IMR-90 (cell line): ENCODE measurements around the gene YIPF3. TPM values are rescaled to one million over a fixed set of nuclear protein-coding genes. Genes with fewer than 3 reads are reported as not detected.

ENCODE experiments used
- ATAC-seq: fragments of 200-7000 bp; cut with Tn5 transposase; 2 replicates; pipeline ENCODE4 v1.9.1; 2020; ENCODE audit warnings: low read depth, mild to moderate bottlenecking, moderate library complexity
- BruUV-seq: library from RNA; stranded (reverse); fragments of 400-500 nt; replicated peaks from 2 replicates; lab custom pipeline; 2021; lab: Mats Ljungman, UMichigan
- CTCF ChIA-PET: fragments of 300-600 bp; formaldehyde crosslinking; extraction: SDS; loops from one replicate; lab custom pipeline; 2021; ENCODE audit warnings: antibody characterized with exemption; lab: Yijun Ruan, JAX
- POLR2A ChIA-PET: fragments of 300-600 bp; sonication (Branson Sonifier 250); formaldehyde crosslinking; loops from one replicate; lab custom pipeline; 2022; ENCODE audit warnings: antibody characterized with exemption; ENCODE audit not compliant: unreplicated experiment; lab: Charles Lee
- DNase-seq: peaks from one replicate; pipeline ENCODE4 v3.0.0; 2013
- H2AFZ ChIP-seq: replicated peaks from 2 replicates; pipeline ENCODE3; 2013; ENCODE audit warnings: low read length, mild to moderate bottlenecking; ENCODE audit not compliant: poor library complexity
- H2AK5ac ChIP-seq: 2 replicates; pipeline ENCODE4 v1.6.1; 2013; ENCODE audit warnings: low read depth, low read length, inconsistent platforms
- H2AK9ac ChIP-seq: replicated peaks from 2 replicates; pipeline ENCODE3; 2013; ENCODE audit warnings: mild to moderate bottlenecking, low read depth, low read length, moderate library complexity; ENCODE audit not compliant: poor library complexity
- H2BK120ac ChIP-seq: 2 replicates; pipeline ENCODE4 v1.6.1; 2013; ENCODE audit warnings: low read depth, low read length, inconsistent platforms
- H2BK15ac ChIP-seq: 3 replicates; pipeline ENCODE4 v1.6.1; 2013; ENCODE audit warnings: low read depth, low read length, inconsistent platforms
- H2BK20ac ChIP-seq: 2 replicates; pipeline ENCODE4 v1.6.1; 2013; ENCODE audit warnings: low read depth, mild to moderate bottlenecking, inconsistent platforms, low read length, moderate library complexity
- H2BK5ac ChIP-seq: 2 replicates; pipeline ENCODE4 v1.6.1; 2013; ENCODE audit warnings: mild to moderate bottlenecking, low read depth, low read length, inconsistent platforms; ENCODE audit not compliant: poor library complexity, severe bottlenecking
- H3K14ac ChIP-seq: replicated peaks from 2 replicates; pipeline ENCODE4 v1.6.1; 2013; ENCODE audit warnings: low read depth, low read length, inconsistent platforms
- H3K18ac ChIP-seq: 2 replicates; pipeline ENCODE4 v1.6.1; 2013; ENCODE audit warnings: low read depth, low read length, control low read depth
- H3K23ac ChIP-seq: 2 replicates; pipeline ENCODE4 v1.6.1; 2013; ENCODE audit warnings: low read depth, low read length, inconsistent platforms
- H3K27ac ChIP-seq: 2 replicates; pipeline ENCODE4 v1.5.1; 2013; ENCODE audit warnings: mild to moderate bottlenecking, control low read depth, low read length; ENCODE audit not compliant: insufficient read depth
- H3K27me3 ChIP-seq: 2 replicates; pipeline ENCODE4 v1.6.1; 2013; ENCODE audit warnings: low read length; ENCODE audit not compliant: control insufficient read depth, insufficient read depth
- H3K36me3 ChIP-seq: 2 replicates; pipeline ENCODE4 v1.6.1; 2013; ENCODE audit warnings: low read length, mixed read lengths; ENCODE audit not compliant: control insufficient read depth, insufficient read depth
- H3K4ac ChIP-seq: 2 replicates; pipeline ENCODE4 v1.6.1; 2013; ENCODE audit warnings: low read depth, low read length, inconsistent platforms
- H3K4me1 ChIP-seq: 2 replicates; pipeline ENCODE4 v1.6.1; 2013; ENCODE audit warnings: low read length, mixed read lengths; ENCODE audit not compliant: control insufficient read depth, insufficient read depth
- H3K4me2 ChIP-seq: 2 replicates; pipeline ENCODE4 v1.6.1; 2013; ENCODE audit warnings: low read depth, mild to moderate bottlenecking, control low read depth, low read length, moderate library complexity
- H3K4me3 ChIP-seq: 2 replicates; pipeline ENCODE4 v1.5.1; 2013; ENCODE audit warnings: low read depth, mild to moderate bottlenecking, control low read depth, low read length, moderate library complexity; ENCODE audit not compliant: insufficient read depth
- H3K56ac ChIP-seq: 2 replicates; pipeline ENCODE4 v1.6.1; 2013; ENCODE audit warnings: low read length, inconsistent platforms; ENCODE audit not compliant: insufficient read depth; ENCODE audit errors: extremely low read depth
- H3K79me1 ChIP-seq, 2 experiments: 2 replicates each; pipeline ENCODE4 v1.6.1; 2013; ENCODE audit warnings: low read length in 2 of 2, inconsistent platforms in 1 of 2, low read depth in 1 of 2
- H3K9ac ChIP-seq: 2 replicates; pipeline ENCODE4 v1.6.1; 2013; ENCODE audit warnings: low read depth, low read length, control low read depth
- H3K9me1 ChIP-seq: 2 replicates; pipeline ENCODE4 v1.6.1; 2013; ENCODE audit warnings: low read length, inconsistent platforms; ENCODE audit not compliant: insufficient read depth
- H3K9me3 ChIP-seq: 2 replicates; pipeline ENCODE4 v1.6.1; 2013; ENCODE audit warnings: low read length; ENCODE audit not compliant: control insufficient read depth, insufficient read depth
- H4K20me1 ChIP-seq: 2 replicates; pipeline ENCODE4 v1.6.1; 2013; ENCODE audit warnings: low read length, inconsistent platforms; ENCODE audit not compliant: insufficient read depth
- H4K5ac ChIP-seq: 2 replicates; pipeline ENCODE4 v1.6.1; 2013; ENCODE audit warnings: mild to moderate bottlenecking, low read depth, low read length, control low read depth
- H4K8ac ChIP-seq, 2 experiments: 2 replicates each; pipeline ENCODE4 v1.6.1; 2013; ENCODE audit warnings: low read depth in 2 of 2, low read length in 2 of 2, control low read depth in 1 of 2, inconsistent platforms in 1 of 2
- H4K91ac ChIP-seq: 2 replicates; pipeline ENCODE4 v1.6.1; 2013; ENCODE audit warnings: low read depth, low read length, inconsistent platforms; ENCODE audit not compliant: insufficient read depth
- BHLHE40 ChIP-seq: fragments of 150-350 bp; IDR thresholded peaks from 2 replicates; pipeline ENCODE4 v1.6.1; 2016; ENCODE audit warnings: mild to moderate bottlenecking, low read depth, low read length
- CEBPB ChIP-seq: IDR thresholded peaks from 2 replicates; pipeline ENCODE4 v1.6.1; 2012; ENCODE audit warnings: low read depth, low read length, improper control_type of control experiment
- CHD1 ChIP-seq: IDR thresholded peaks from 2 replicates; pipeline ENCODE4 v1.6.1; 2012; ENCODE audit warnings: low read depth, low read length, improper control_type of control experiment
- CTCF ChIP-seq: conservative IDR thresholded peaks from 2 replicates; pipeline ENCODE4 v1.5.1; 2012; ENCODE audit warnings: mild to moderate bottlenecking, low read depth, low read length, improper control_type of control experiment
- ELK1 ChIP-seq: fragments of 150-350 bp; IDR thresholded peaks from 2 replicates; pipeline ENCODE4 v1.6.1; 2016; ENCODE audit warnings: low read depth, mild to moderate bottlenecking, low read length, moderate library complexity, borderline replicate concordance
- FOS ChIP-seq: fragments of 150-350 bp; IDR thresholded peaks from 2 replicates; pipeline ENCODE4 v1.6.1; 2016; ENCODE audit warnings: low read depth, low read length
- MAFK ChIP-seq: IDR thresholded peaks from 2 replicates; pipeline ENCODE4 v1.6.1; 2012; ENCODE audit warnings: low read depth, low read length, improper control_type of control experiment
- MAZ ChIP-seq: IDR thresholded peaks from 2 replicates; pipeline ENCODE4 v1.6.1; 2012; ENCODE audit warnings: low read depth, mild to moderate bottlenecking, low read length, improper control_type of control experiment, moderate library complexity, borderline replicate concordance
- MXI1 ChIP-seq: IDR thresholded peaks from 2 replicates; pipeline ENCODE4 v1.6.1; 2012; ENCODE audit warnings: low read depth, mild to moderate bottlenecking, low read length, moderate library complexity, borderline replicate concordance
- NFE2L2 ChIP-seq: fragments of 150-350 bp; IDR thresholded peaks from 2 replicates; pipeline ENCODE4 v1.6.1; 2016; ENCODE audit warnings: low read depth, mild to moderate bottlenecking, low read length
- POLR2A ChIP-seq: IDR thresholded peaks from 2 replicates; pipeline ENCODE4 v1.6.1; 2012; ENCODE audit warnings: mild to moderate bottlenecking, low read depth, low read length
- RAD21 ChIP-seq: IDR thresholded peaks from 2 replicates; pipeline ENCODE4 v1.6.1; 2012; ENCODE audit warnings: low read length, improper control_type of control experiment
- RCOR1 ChIP-seq: IDR thresholded peaks from 2 replicates; pipeline ENCODE4 v1.6.1; 2012; ENCODE audit warnings: mild to moderate bottlenecking, low read length, improper control_type of control experiment; ENCODE audit not compliant: insufficient replicate concordance
- RFX5 ChIP-seq: IDR thresholded peaks from 2 replicates; pipeline ENCODE4 v1.8.0; 2012; ENCODE audit warnings: low read depth, mild to moderate bottlenecking, low read length, moderate library complexity
- SMC3 ChIP-seq: fragments of 150-350 bp; IDR thresholded peaks from 2 replicates; pipeline ENCODE4 v1.6.1; 2016; ENCODE audit warnings: low read depth, mild to moderate bottlenecking, antibody characterized with exemption, low read length, moderate library complexity
- WGBS, 2 experiments: methylation state at CpG; one replicate each; pipeline versions ENCODE4 v1.1.5 to v1.1.7; 2013; ENCODE audit warnings: missing lambda C conversion rate in 2 of 2; ENCODE audit not compliant: insufficient read length in 1 of 2; ENCODE audit errors: extremely low coverage in 2 of 2; 5-methylcytosine and 5-hydroxymethylcytosine counted together
- dilution Hi-C: fragments of 300-500 bp; cut with HindIII; formaldehyde crosslinking; loops from one replicate; pipeline ENCODE4 v1.14.3; 2018; ENCODE audit warnings: low sequenced_read_pairs; ENCODE audit not compliant: unreplicated experiment
- in situ Hi-C: fragments of 300-500 bp; cut with MboI; formaldehyde crosslinking; loops from 3 replicates; pipeline ENCODE4 v1.14.3; 2019; ENCODE audit warnings: low sequenced_read_pairs, inconsistent platforms, mixed read lengths
- intact Hi-C: fragments of 100-400 bp; cut with micrococcal nuclease; formaldehyde crosslinking; loops from 2 replicates; pipeline ENCODE4 v1.10.0; 2022
- polyA plus RNA-seq, 3 experiments: library from polyadenylated mRNA; depleted of rRNA; stranded (reverse); fragments of >200 nt; gene quantifications; 2 replicates each; pipeline ENCODE4 v1.2.3, GENCODE V29; 2012; ENCODE audit warnings: low replicate concordance in 1 of 3
- total RNA-seq: library from RNA; depleted of rRNA; stranded (reverse); fragments of >200 nt; gene quantifications from 2 replicates; pipeline ENCODE4 v1.2.3, GENCODE V29; 2012
- TF ChIP-seq, protein P1 (sequence below): fragments of 150-350 bp; IDR thresholded peaks from 2 replicates; pipeline ENCODE4 v1.6.1; 2017; ENCODE audit warnings: mild to moderate bottlenecking, antibody characterized with exemption, low read length, low read depth

YIPF3 gene
- total and polyA plus RNA-seq, 2 of the 4 experiments (the other 2 are of a cell fraction), result 114 to 193 TPM

GRCh38 chr6:43467752-43468151 lies 49.0 kb downstream of the YIPF3 start:
- no peaks in the 10 kb centered on the region for H3K36me3 ChIP-seq
- no peak overlapping the region for H4K8ac ChIP-seq
- ChIA-PET POLR2A (no interaction called here), CTCF (no interaction called here)
- dilution Hi-C loops (no loop called here), intact Hi-C loops (no loop called here), in situ Hi-C loops (no loop called here)
- TF ChIP-seq MAFK, result no peak
- TF ChIP-seq, protein P1, sequence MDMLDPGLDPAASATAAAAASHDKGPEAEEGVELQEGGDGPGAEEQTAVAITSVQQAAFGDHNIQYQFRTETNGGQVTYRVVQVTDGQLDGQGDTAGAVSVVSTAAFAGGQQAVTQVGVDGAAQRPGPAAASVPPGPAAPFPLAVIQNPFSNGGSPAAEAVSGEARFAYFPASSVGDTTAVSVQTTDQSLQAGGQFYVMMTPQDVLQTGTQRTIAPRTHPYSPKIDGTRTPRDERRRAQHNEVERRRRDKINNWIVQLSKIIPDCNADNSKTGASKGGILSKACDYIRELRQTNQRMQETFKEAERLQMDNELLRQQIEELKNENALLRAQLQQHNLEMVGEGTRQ, result no peak
- TF ChIP-seq ELK1, result no peak
- no peak for TF ChIP-seq SMC3
- no peak for TF ChIP-seq MAZ
- TF ChIP-seq RFX5, result no peak
- no peak for TF ChIP-seq MXI1
- no peak for TF ChIP-seq CTCF
- no peak for TF ChIP-seq POLR2A
- no peak for TF ChIP-seq RAD21
- TF ChIP-seq NFE2L2, result no peak
- TF ChIP-seq CEBPB, result no peak
- TF ChIP-seq BHLHE40, result no peak
- no peak for TF ChIP-seq FOS
- TF ChIP-seq RCOR1, result no peak
- no peak for TF ChIP-seq CHD1
- ATAC-seq (no peak), DNase-seq (no peak)
- H2BK15ac ChIP-seq, result no peak overlapping the region
- no peaks in the 10 kb centered on the region for H3K4me1 ChIP-seq
- no peak overlapping the region for H3K18ac ChIP-seq
- H2BK20ac ChIP-seq, result no peak overlapping the region
- no peak overlapping the region for H3K27ac ChIP-seq
- no peak overlapping the region for H2AFZ ChIP-seq
- H2BK120ac ChIP-seq, result no peak overlapping the region
- peak overlapping the region; percentile 61; the same call in 1 of the 2 replicates for H3K23ac ChIP-seq
- no peak overlapping the region for H3K4me2 ChIP-seq
- H3K9me3 ChIP-seq, result no peaks in the 10 kb centered on the region
- no peak overlapping the region for H4K91ac ChIP-seq
- no peak overlapping the region for H3K56ac ChIP-seq
- H3K14ac ChIP-seq, result no peak overlapping the region
- H2AK9ac ChIP-seq, result no peak overlapping the region
- no peak overlapping the region for H3K4me3 ChIP-seq
- H2AK5ac ChIP-seq, result no peak overlapping the region
- no peak overlapping the region for H4K5ac ChIP-seq
- H3K9me1 ChIP-seq, result no peaks in the 10 kb centered on the region
- H2BK5ac ChIP-seq, result no peak overlapping the region
- no peak overlapping the region for H3K9ac ChIP-seq
- WGBS, 2 experiments, result 67% methylated on average over 1 of the region's 4 CpGs; no CpG with 5 or more reads in 1 of the 2 experiments
- no peak overlapping the region for H3K4ac ChIP-seq
- no peaks in the 10 kb centered on the region for H4K20me1 ChIP-seq
- H3K27me3 ChIP-seq, result peaks cover 25% of the 10 kb centered on the region
- BruUV-seq, result no TSS peak
- H3K79me1 ChIP-seq, result no peaks in the 10 kb centered on the region
